Choroid plexus epithelial cell (primary cell): Measurements from ENCODE around the gene COX20.

Experiments used
- DNase-seq: peaks from one replicate; pipeline ENCODE4 v3.0.0-alpha.2; 2010; ENCODE audit warnings: low read depth
- H3K4me3 ChIP-seq: 2 replicates; pipeline ENCODE4 v1.5.1; 2011; ENCODE audit warnings: low read depth, mild to moderate bottlenecking, control low read depth, low read length, moderate library complexity
- TF ChIP-seq, protein P1 (sequence below): conservative IDR thresholded peaks from 2 replicates; pipeline ENCODE4 v1.5.1; 2011; ENCODE audit warnings: low read depth, mild to moderate bottlenecking, control low read depth, inconsistent platforms, low read length, moderate library complexity

Gene COX20

DNA sequence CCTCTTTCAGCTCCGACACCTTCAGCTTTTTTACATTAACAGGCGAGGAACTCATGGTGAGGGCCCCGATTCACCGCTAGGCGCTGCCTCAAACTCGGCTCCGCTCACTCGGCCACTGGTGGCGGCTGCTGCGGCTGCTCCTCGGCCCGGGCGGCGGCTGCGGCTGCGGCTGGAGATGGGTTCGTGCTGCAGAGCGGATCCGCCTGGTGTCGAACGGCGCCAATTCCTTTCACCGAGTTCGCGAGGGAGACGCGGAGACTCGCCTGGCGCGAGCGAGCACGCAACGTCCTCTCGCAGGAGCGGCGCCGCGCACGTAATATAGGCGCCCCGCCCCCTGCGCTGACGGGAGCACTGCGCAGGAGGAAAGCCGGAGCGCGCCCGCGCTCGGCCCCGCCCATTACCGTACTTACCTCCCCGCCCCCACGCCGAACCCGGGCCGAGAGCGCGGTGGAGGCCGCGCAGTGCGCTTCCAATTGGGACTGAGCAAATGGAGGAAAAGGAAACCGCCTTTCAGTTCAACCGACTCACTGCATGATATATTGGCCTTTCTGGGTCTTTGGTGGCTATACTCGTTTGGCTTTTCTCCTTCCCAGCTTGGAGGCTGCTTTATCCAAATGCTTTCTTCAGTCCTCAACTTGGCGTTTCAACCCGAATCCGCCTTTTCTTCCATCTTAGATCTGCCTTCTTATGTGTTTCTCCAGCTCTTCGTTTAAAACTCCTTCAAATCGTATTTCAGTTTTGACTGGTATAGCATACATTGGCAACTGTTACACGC is 29.0 kb downstream of the COX20 start, which contains the start of gene HNRNPU:
TSS of gene HNRNPU (minus strand) at position 291 of the 775 bp plus-strand sequence. CDS start at position 55, 236 bp downstream.
- TF ChIP-seq, protein P1, sequence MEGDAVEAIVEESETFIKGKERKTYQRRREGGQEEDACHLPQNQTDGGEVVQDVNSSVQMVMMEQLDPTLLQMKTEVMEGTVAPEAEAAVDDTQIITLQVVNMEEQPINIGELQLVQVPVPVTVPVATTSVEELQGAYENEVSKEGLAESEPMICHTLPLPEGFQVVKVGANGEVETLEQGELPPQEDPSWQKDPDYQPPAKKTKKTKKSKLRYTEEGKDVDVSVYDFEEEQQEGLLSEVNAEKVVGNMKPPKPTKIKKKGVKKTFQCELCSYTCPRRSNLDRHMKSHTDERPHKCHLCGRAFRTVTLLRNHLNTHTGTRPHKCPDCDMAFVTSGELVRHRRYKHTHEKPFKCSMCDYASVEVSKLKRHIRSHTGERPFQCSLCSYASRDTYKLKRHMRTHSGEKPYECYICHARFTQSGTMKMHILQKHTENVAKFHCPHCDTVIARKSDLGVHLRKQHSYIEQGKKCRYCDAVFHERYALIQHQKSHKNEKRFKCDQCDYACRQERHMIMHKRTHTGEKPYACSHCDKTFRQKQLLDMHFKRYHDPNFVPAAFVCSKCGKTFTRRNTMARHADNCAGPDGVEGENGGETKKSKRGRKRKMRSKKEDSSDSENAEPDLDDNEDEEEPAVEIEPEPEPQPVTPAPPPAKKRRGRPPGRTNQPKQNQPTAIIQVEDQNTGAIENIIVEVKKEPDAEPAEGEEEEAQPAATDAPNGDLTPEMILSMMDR = peak; percentile 42

DNA sequence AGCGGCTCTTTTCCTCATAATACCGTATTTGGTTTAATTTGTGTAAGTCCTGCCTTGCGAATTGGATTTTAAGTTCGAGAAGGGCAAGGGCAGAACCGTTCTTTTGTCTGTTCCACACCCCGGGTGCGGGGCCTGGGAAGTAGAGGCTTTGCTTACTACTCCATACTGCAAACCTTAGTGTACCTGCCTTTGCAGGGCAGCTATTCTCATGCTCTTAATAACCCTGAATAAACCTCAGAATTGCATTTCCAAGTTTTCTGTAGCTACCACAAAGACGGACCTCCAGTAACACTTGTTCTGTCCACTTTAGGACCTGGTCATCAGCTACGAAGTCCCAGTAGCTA is 29.5 kb downstream of the COX20 start:
- DNase-seq = no peak
- TF ChIP-seq, protein P1 = no peak
- peak overlapping the region; percentile 78 for H3K4me3 ChIP-seq

More for the DNA sequence above, 29.0 kb downstream of the COX20 start, which contains the start of gene HNRNPU:
- peak; percentile 99 for DNase-seq
- H3K4me3 ChIP-seq = peak within 1 kb of the TSS; percentile 78

DNA sequence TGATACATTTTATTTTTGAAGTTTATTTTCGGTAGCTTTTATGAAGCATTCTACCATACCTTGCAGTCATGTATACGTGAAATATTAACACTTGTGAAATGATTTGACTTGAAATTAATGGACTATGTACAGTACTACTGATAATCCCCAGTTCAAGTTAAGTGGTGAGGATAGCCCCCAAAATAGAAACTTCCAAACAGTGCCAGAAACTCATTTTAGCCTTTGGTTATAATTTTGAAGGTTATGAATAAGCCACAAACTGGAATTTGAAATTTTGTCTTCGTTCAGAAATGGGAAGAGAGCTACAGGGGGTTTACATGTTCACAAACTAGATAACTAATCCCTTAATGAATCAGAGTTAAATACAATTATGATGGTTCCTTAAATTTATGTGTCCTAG is 30.4 kb downstream of the COX20 start:
- TF ChIP-seq, protein P1 = no peak
- no peak overlapping the region for H3K4me3 ChIP-seq
- no peak for DNase-seq

DNA sequence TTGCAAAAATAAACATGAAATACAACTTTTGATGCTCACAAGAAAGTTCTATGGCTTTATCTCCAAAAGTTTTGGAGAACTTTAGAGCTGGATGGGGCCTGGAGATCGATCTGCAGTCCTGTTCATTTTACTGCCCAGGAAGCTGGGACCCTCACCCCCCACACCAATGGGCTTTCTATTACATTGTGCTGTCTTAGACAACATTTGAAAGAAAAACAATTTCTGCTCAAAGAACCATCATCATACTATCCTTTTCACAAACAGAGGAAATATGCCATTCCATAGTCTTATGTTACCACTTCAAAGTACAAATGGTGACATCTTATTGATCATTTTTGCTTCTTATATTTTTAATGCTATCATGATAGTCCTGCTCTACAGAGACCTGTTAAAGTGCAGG is 30.9 kb downstream of the COX20 start:
- no peak for DNase-seq
- H3K4me3 ChIP-seq = no peak overlapping the region
- TF ChIP-seq, protein P1 = no peak

DNA sequence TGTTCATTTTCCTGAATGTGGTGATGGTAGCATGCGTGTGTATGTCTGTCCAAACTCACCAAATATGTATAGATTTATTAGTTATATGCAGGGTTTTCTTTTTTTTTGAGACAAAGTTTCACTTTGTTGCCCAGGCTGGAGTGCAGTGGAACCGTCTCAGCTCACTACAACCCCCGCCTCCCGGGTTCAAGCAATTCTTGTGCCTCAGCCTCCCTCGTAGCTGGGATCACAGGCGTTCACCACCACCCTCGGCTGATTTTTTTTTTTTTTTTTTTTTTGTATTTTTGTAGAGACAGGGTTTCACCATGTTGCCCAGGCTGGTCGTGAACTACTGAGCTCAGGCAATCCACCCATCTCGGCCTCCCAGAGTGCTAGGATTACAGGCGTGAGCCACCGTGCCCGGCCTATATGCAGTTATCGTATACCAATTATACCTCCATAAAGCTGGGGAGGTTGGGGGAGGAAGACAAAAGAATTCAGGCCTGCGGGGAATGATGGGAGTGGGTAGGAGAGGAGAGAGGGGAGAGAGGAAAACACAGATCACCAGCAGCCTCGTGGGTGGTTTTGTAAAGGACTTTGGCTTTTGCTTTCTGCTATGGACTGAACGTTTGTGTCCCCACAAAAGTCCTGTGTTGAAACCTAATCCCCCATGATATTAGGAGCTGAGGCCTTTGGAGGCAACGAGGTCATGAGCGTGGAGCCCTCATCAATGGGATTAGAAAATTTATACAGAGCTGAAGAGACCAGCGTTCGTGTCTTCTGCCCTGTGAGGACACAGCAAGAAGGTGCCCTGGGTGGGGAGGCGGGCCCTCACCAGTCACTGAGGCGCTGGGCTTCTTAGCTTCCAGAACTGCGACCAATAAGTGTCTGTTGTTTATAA is 33.3 kb downstream of the COX20 start:
- TF ChIP-seq, protein P1 = no peak
- DNase-seq = no peak
- no peak overlapping the region for H3K4me3 ChIP-seq

DNA sequence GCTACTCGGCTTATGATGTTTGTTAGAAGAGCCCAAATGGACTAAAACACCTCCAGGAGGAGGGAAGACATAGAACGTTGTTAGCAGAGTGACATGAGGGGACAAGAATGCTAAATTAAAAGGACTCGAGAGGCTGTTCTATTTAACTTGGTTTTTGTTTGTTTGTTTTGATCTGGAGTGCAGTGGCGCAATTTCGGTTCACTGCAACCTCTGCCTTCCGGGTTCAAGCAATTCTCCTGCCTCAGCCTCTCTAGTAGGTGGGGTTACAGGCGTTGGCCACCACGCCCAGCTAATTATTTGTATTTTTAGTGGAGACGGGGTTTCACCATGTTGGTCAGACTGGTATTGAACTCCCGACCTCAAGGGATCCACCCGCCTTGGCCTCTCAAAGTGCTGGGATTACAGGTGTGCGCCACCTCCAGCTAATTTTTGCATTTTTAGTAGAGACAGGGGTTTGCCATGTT is 33.9 kb downstream of the COX20 start:
- DNase-seq = no peak
- TF ChIP-seq, protein P1 = no peak
- H3K4me3 ChIP-seq = no peak overlapping the region
